Neural cell (in vitro differentiated cells): ENCODE data around the gene ACER2.

Experiments used
- CTCF ChIP-seq: fragments of 450-650 bp; IDR thresholded peaks from 2 replicates; pipeline ENCODE4 v1.5.1; 2014; ENCODE audit warnings: antibody characterized with exemption, mild to moderate bottlenecking, moderate library complexity; ENCODE audit not compliant: poor library complexity, severe bottlenecking
- EP300 ChIP-seq: fragments of 450-650 bp; conservative IDR thresholded peaks from 2 replicates; pipeline ENCODE4 v1.6.1; 2014; ENCODE audit warnings: antibody characterized with exemption, mild to moderate bottlenecking, moderate library complexity; ENCODE audit not compliant: poor library complexity, severe bottlenecking
- EZH2 ChIP-seq: fragments of 200-600, 300-800 bp; shearing (Covaris generic), sonication (generic); IDR thresholded peaks from 2 replicates; pipeline ENCODE4 v1.6.1; 2014; ENCODE audit warnings: antibody characterized with exemption, low read length, borderline replicate concordance, mild to moderate bottlenecking; ENCODE audit not compliant: insufficient read depth, poor library complexity, severe bottlenecking
- REST ChIP-seq: IDR thresholded peaks from 2 replicates; pipeline ENCODE4 v1.6.1; 2012; ENCODE audit warnings: borderline replicate concordance
- SMC3 ChIP-seq: fragments of 450-650 bp; conservative IDR thresholded peaks from 2 replicates; pipeline ENCODE4 v1.6.1; 2014; ENCODE audit warnings: antibody characterized with exemption, mild to moderate bottlenecking, moderate library complexity; ENCODE audit not compliant: poor library complexity
- TAF1 ChIP-seq: IDR thresholded peaks from 2 replicates; pipeline ENCODE4 v1.6.1; 2012; ENCODE audit warnings: low read depth

GRCh38 chr9:19441730-19442129 is 32.9 kb downstream of the ACER2 start:
- no peak for TF ChIP-seq CTCF
- TF ChIP-seq EP300 = no peak
- TF ChIP-seq EZH2 = no peak
- TF ChIP-seq REST = no peak
- TF ChIP-seq TAF1 = no peak
- no peak for TF ChIP-seq SMC3
